ENCODE measurements around the gene CPNE5. TPM values are rescaled to one million over a fixed set of nuclear protein-coding genes. Genes with fewer than 3 reads are reported as not detected.

The CPNE5 gene
- total RNA-seq, 2 experiments from 2014 or later = 0.19 to 0.28 TPM

DNA sequence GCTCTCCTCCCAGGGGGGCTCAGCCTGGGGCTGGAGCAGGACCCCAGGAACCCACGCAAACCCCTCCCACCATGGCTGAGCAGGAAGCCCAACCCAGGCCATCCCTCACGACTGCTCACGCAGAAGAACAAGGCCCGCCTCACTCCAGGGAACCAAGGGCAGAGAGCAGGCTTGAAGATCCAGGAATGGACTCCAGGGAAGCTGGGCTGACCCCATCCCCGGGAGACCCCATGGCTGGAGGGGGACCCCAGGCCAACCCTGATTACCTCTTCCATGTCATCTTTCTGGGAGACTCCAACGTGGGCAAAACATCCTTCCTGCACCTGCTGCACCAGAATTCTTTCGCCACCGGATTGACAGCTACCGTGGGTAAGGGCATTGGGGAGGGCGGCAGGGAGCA lies 116.9 kb downstream of the CPNE5 start:
- Histone ChIP-seq H3K9me3 (ENCODE audit: control insufficient read depth in 1 of 2, insufficient read depth in 1 of 2, low read length in 2 of 2) (no peaks in the 10 kb centered on the region), H3K36me3 (ENCODE audit: insufficient read depth, low read length) (no peaks in the 10 kb centered on the region), H3K4me3 (ENCODE audit: low read length) (no peak overlapping the region), H3K27me3 (ENCODE audit: control insufficient read depth in 1 of 2, insufficient read depth in 2 of 2, low read length in 2 of 2) (no peaks in the 10 kb centered on the region), H3K27ac (ENCODE audit: low read depth in 1 of 2, low read length in 2 of 2) (no peak overlapping the region), H3K4me1 (ENCODE audit: insufficient read depth, low read length) (peaks cover under 1% of the 10 kb centered on the region)
- Mint-ChIP-seq H3K27me3 (no peaks in the 10 kb centered on the region), H3K4me3 (no peak overlapping the region), H3K9me3 (no peaks in the 10 kb centered on the region), H3K36me3 (ENCODE audit: low read depth) (no peaks in the 10 kb centered on the region), H3K4me1 (ENCODE audit: low read depth) (peaks cover 6% of the 10 kb centered on the region), H3K27ac (no peak overlapping the region)
- POLR2A ChIA-PET = no interaction called here
- TF ChIP-seq, protein P1, sequence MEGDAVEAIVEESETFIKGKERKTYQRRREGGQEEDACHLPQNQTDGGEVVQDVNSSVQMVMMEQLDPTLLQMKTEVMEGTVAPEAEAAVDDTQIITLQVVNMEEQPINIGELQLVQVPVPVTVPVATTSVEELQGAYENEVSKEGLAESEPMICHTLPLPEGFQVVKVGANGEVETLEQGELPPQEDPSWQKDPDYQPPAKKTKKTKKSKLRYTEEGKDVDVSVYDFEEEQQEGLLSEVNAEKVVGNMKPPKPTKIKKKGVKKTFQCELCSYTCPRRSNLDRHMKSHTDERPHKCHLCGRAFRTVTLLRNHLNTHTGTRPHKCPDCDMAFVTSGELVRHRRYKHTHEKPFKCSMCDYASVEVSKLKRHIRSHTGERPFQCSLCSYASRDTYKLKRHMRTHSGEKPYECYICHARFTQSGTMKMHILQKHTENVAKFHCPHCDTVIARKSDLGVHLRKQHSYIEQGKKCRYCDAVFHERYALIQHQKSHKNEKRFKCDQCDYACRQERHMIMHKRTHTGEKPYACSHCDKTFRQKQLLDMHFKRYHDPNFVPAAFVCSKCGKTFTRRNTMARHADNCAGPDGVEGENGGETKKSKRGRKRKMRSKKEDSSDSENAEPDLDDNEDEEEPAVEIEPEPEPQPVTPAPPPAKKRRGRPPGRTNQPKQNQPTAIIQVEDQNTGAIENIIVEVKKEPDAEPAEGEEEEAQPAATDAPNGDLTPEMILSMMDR (IDR thresholded peaks at IDR 0.05) = no peak
- no peak for ATAC-seq (ENCODE audit: poor library complexity)
- intact Hi-C loops (cut with DNase I, micrococcal nuclease) = no loop called here
- no peak for DNase-seq
- CTCF ChIA-PET = no interaction called here

DNA sequence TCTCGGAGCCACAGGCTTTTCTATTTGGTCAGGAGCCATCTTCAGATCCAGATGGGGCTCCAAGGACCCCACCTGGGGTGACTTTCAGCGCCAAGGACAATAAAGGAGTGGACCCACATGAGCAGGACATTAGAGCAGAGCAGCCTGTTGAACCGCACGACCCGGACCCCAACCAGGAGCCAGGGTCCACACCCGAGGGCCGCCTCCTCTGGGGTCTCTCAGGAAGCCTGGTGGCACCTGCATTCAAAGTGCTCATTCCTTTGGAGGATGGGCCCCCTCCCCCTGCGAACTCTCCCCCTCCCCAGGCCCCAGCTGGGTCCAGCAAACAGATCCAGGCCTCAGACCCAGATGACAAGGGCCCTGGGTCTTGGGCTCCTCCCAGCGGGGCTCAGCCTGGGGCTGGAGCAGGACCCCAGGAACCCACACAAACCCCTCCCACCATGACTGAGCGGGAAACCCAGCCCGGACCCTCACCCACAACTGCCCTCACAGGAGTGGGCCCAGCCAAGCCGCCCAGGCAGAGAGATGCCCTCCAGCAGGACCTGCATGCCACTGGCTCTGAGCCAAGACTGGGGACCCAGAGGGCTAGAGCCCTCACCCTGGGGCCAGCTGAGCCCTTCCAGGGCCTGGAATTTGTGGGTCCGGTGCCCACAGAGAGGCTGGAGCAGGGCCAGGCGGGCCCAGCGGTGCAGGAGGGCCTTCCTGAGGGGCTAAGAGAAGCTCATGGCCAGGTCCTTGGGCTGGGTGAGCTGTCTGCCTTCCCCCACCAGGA lies 117.7 kb downstream of the CPNE5 start:
- intact Hi-C loops (cut with DNase I, micrococcal nuclease) = no loop called here
- no peak for DNase-seq
- Mint-ChIP-seq H3K9me3 (no peaks in the 10 kb centered on the region), H3K36me3 (ENCODE audit: low read depth) (no peaks in the 10 kb centered on the region), H3K27ac (no peak overlapping the region), H3K4me1 (ENCODE audit: low read depth) (no peaks in the 10 kb centered on the region), H3K27me3 (no peaks in the 10 kb centered on the region), H3K4me3 (no peak overlapping the region)
- TF ChIP-seq, protein P1 (IDR thresholded peaks at IDR 0.05) = no peak
- ChIA-PET POLR2A (no interaction called here), CTCF (no interaction called here)
- Histone ChIP-seq H3K36me3 (ENCODE audit: insufficient read depth, low read length) (no peaks in the 10 kb centered on the region), H3K27ac (ENCODE audit: low read depth in 1 of 2, low read length in 2 of 2) (no peak overlapping the region), H3K4me1 (ENCODE audit: insufficient read depth, low read length) (no peaks in the 10 kb centered on the region), H3K27me3 (ENCODE audit: control insufficient read depth in 1 of 2, insufficient read depth in 2 of 2, low read length in 2 of 2) (no peaks in the 10 kb centered on the region), H3K4me3 (ENCODE audit: low read length) (no peak overlapping the region), H3K9me3 (ENCODE audit: control insufficient read depth in 1 of 2, insufficient read depth in 1 of 2, low read length in 2 of 2) (no peaks in the 10 kb centered on the region)
- no peak for ATAC-seq (ENCODE audit: poor library complexity)

DNA sequence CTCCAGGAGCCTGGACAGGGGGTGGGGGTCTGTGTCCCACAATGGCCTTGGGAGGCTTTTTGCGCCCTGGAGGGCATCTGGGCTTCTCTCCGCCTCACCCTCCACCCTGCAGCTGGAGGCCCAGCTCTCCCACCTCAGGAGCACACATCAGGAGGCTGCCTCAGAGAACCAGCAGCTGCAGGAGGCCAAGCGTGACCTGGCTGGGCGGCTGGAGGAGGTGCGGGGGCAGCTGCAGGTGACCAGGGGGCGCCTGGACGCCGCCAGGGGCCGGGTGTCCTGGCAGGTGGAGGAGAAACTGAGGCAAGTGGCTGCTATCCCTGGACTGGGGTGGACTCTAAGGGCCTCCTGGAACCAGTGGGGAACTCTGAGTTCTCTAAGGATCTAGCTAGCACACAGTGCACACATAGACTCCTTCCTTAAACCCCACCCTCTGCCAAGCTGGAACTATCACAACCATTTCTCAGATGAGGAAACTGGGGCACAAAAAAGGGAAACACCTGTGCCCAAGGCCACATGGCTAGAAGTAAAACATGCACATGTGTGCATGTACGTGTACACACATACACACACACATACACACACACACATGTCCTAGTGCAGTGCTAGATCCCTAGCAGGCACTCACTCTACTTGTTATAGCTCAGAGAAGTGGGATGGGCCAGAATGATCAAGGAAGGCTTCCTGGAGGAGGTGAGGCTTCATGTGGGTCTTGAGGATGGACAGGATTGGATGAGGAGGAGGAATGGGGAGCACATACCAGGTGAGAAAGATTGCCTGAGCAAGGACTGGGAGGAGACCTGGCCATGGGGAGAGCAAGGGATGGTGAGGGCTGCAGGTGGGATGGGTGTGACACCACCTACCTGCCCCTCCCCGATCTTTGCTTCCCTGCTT lies 118.7 kb downstream of the CPNE5 start:
- H3K9me3 Mint-ChIP-seq = no peaks in the 10 kb centered on the region
- no peak for DNase-seq
- Histone ChIP-seq H3K9me3 (ENCODE audit: control insufficient read depth in 1 of 2, insufficient read depth in 1 of 2, low read length in 2 of 2) (no peaks in the 10 kb centered on the region), H3K4me3 (ENCODE audit: low read length) (no peak overlapping the region), H3K27me3 (ENCODE audit: control insufficient read depth in 1 of 2, insufficient read depth in 2 of 2, low read length in 2 of 2) (no peaks in the 10 kb centered on the region), H3K4me1 (ENCODE audit: insufficient read depth, low read length) (no peaks in the 10 kb centered on the region), H3K27ac (ENCODE audit: low read depth in 1 of 2, low read length in 2 of 2) (no peak overlapping the region), H3K36me3 (ENCODE audit: insufficient read depth, low read length) (no peaks in the 10 kb centered on the region)
- H3K4me1 Mint-ChIP-seq (ENCODE audit: low read depth) = no peaks in the 10 kb centered on the region
- no peaks in the 10 kb centered on the region for H3K27me3 Mint-ChIP-seq
- TF ChIP-seq, protein P1 (IDR thresholded peaks at IDR 0.05) = no peak
- H3K36me3 Mint-ChIP-seq (ENCODE audit: low read depth) = no peaks in the 10 kb centered on the region
- intact Hi-C loops (cut with DNase I, micrococcal nuclease) = no loop called here
- H3K27ac Mint-ChIP-seq = no peak overlapping the region
- ChIA-PET CTCF (interaction anchor here (0.6 kb wide), 1 partner anchor 350 kb away, joined by 4 read pairs; no protein-coding TSS in a partner anchor), POLR2A (no interaction called here)
- no peak for ATAC-seq (ENCODE audit: poor library complexity)
- no peak overlapping the region for H3K4me3 Mint-ChIP-seq
